Measurements from ENCODE around the gene RNU1-3.

Gene RNU1-3

GRCh38 chr1:16617778-16618580 lies 48.8 kb downstream of the RNU1-3 start:
- DNase-seq (ENCODE audit: low spot score) = no peak

- DNase-seq (ENCODE audit: low spot score) = no peak
These were observed 49.6 kb downstream of the RNU1-3 start for GRCh38 chr1:16617114-16617631.

Measured in HuH-7 (cell line).